HG03095 (cell line): ENCODE data around the gene TM4SF18.
"Not testable (repeated sequence)": the region's sequence is repeated elsewhere in the genome, so short reads cannot be mapped to it uniquely, and the experiment has no call there.

ENCODE experiments used
- ATAC-seq: cut with Tn5 transposase; IDR thresholded peaks from one replicate; pipeline ENCODE4 v1.9.1; 2021; ENCODE audit warnings: moderate library complexity; ENCODE audit not compliant: unreplicated experiment

TM4SF18 gene

GRCh38 chr3:149368674-149369497, 35.5 kb upstream of the TM4SF18 start:
- no peak for ATAC-seq

GRCh38 chr3:149368201-149368673, 34.8 kb upstream of the TM4SF18 start:
- no peak for ATAC-seq

GRCh38 chr3:149366941-149367840, 33.8 kb upstream of the TM4SF18 start:
- ATAC-seq: peak; percentile 52

GRCh38 chr3:149366031-149366430, 32.6 kb upstream of the TM4SF18 start:
- ATAC-seq: no peak

GRCh38 chr3:149364624-149365023, 31.2 kb upstream of the TM4SF18 start:
- ATAC-seq: no peak

GRCh38 chr3:149363053-149363452, 29.6 kb upstream of the TM4SF18 start:
- ATAC-seq: no peak

- no peak for ATAC-seq
These were observed 28.9 kb upstream of the TM4SF18 start for GRCh38 chr3:149362366-149362765.

GRCh38 chr3:149356630-149357029, 23.2 kb upstream of the TM4SF18 start:
- ATAC-seq: no peak

- no peak for ATAC-seq
These were observed 22.7 kb upstream of the TM4SF18 start for GRCh38 chr3:149356044-149356592.

GRCh38 chr3:149353581-149354184, 20.2 kb upstream of the TM4SF18 start:
- ATAC-seq: no peak

GRCh38 chr3:149352556-149352955, 19.1 kb upstream of the TM4SF18 start:
- ATAC-seq: peak; percentile 92

- no peak for ATAC-seq
These were observed 10.5 kb upstream of the TM4SF18 start for GRCh38 chr3:149343951-149344350.

GRCh38 chr3:149342413-149343380, 9.3 kb upstream of the TM4SF18 start:
- ATAC-seq: no peak

GRCh38 chr3:149340310-149340933, 7.0 kb upstream of the TM4SF18 start:
- ATAC-seq: no peak

- no peak for ATAC-seq
These were observed 6.5 kb upstream of the TM4SF18 start for GRCh38 chr3:149339931-149340309.

- ATAC-seq: not testable (repeated sequence)
These were observed 4.0 kb upstream of the TM4SF18 start for GRCh38 chr3:149337486-149337885.

GRCh38 chr3:149336925-149337324, 3.5 kb upstream of the TM4SF18 start:
- no peak for ATAC-seq

GRCh38 chr3:149332771-149333170, 665 bp downstream of the TM4SF18 start:
- no peak for ATAC-seq

- ATAC-seq: no peak
These were observed 1.1 kb downstream of the TM4SF18 start for GRCh38 chr3:149332227-149332765.
